ENCODE results near the gene AKAP7. TPM values are rescaled to one million over a fixed set of nuclear protein-coding genes. Genes with fewer than 3 reads are reported as not detected.

Gene AKAP7
- total and polyA plus RNA-seq, 7 experiments from 2014 or later = 6.5 to 21.1 (median 16.8) TPM

- Mint-ChIP-seq H3K9me3 (no peaks in the 10 kb centered on the region), H3K4me3 (no peak overlapping the region), H3K27me3 (no peaks in the 10 kb centered on the region), H3K4me1 (no peaks in the 10 kb centered on the region), H3K27ac (no peak overlapping the region), H3K36me3 (peaks cover 0 to 39% (median 13%) of the 10 kb centered on the region in 5 donors)
- no peaks in the 10 kb centered on the region for H3K4me1 ChIP-seq (ENCODE audit: control insufficient read depth in 2 of 2, insufficient read depth in 2 of 2, low read length in 2 of 2)
- intact Hi-C loops (cut with micrococcal nuclease) = no loop called here
- H3K4me3 ChIP-seq (ENCODE audit: low read length) = no peak overlapping the region
- no peak for ATAC-seq
- H3K36me3 ChIP-seq (ENCODE audit: control insufficient read depth in 2 of 3, insufficient read depth in 3 of 3, low read length in 3 of 3) = peaks cover 0 to 5% (median 0%) of the 10 kb centered on the region in 3 experiments
- no peaks in the 10 kb centered on the region for H3K27me3 ChIP-seq (ENCODE audit: control insufficient read depth in 2 of 2, insufficient read depth in 2 of 2, low read length in 2 of 2)
- DNase-seq = no peak
- no peak overlapping the region for H3K27ac ChIP-seq (ENCODE audit: low read depth, low read length)
- no peaks in the 10 kb centered on the region for H3K9me3 ChIP-seq (ENCODE audit: control insufficient read depth in 2 of 3, low read length in 3 of 3)
- ChIA-PET POLR2A (interaction anchor here (1.2 kb wide), 1 partner anchor 14 kb away, joined by 3 read pairs; no protein-coding TSS in a partner anchor), CTCF (no interaction called here)
These were observed 28.6 kb downstream of the AKAP7 start for GRCh38 chr6:131163886-131164285.

GRCh38 chr6:131164506-131164905, 29.2 kb downstream of the AKAP7 start:
- H3K27me3 Mint-ChIP-seq = no peaks in the 10 kb centered on the region
- H3K4me1 Mint-ChIP-seq = no peaks in the 10 kb centered on the region
- Histone ChIP-seq H3K4me1 (ENCODE audit: control insufficient read depth in 2 of 2, insufficient read depth in 2 of 2, low read length in 2 of 2) (no peaks in the 10 kb centered on the region), H3K9me3 (ENCODE audit: control insufficient read depth in 2 of 3, low read length in 3 of 3) (no peaks in the 10 kb centered on the region), H3K27me3 (ENCODE audit: control insufficient read depth in 2 of 2, insufficient read depth in 2 of 2, low read length in 2 of 2) (no peaks in the 10 kb centered on the region), H3K4me3 (ENCODE audit: low read length) (no peak overlapping the region), H3K36me3 (ENCODE audit: control insufficient read depth in 2 of 3, insufficient read depth in 3 of 3, low read length in 3 of 3) (peaks cover 0 to 5% (median 0%) of the 10 kb centered on the region in 3 experiments), H3K27ac (ENCODE audit: low read depth, low read length) (no peak overlapping the region)
- intact Hi-C loops (cut with micrococcal nuclease) = no loop called here
- DNase-seq (no peak), ATAC-seq (no peak)
- POLR2A ChIA-PET = interaction anchor here (0.8 kb wide), 1 partner anchor 35 kb away, joined by 4 read pairs; no protein-coding TSS in a partner anchor
- CTCF ChIA-PET = interaction anchor here (0.7 kb wide), 1 partner anchor 34 kb away, joined by 3 read pairs; no protein-coding TSS in a partner anchor
- H3K9me3 Mint-ChIP-seq = no peaks in the 10 kb centered on the region
- H3K27ac Mint-ChIP-seq = no peak overlapping the region
- H3K4me3 Mint-ChIP-seq = no peak overlapping the region
- H3K36me3 Mint-ChIP-seq = peaks cover 2 to 42% (median 19%) of the 10 kb centered on the region in 5 donors

GRCh38 chr6:131167773-131168172, 32.5 kb downstream of the AKAP7 start:
- ATAC-seq (no peak), DNase-seq (no peak)
- H3K4me1 ChIP-seq (ENCODE audit: control insufficient read depth in 2 of 2, insufficient read depth in 2 of 2, low read length in 2 of 2) = no peaks in the 10 kb centered on the region
- H3K9me3 ChIP-seq (ENCODE audit: control insufficient read depth in 2 of 3, low read length in 3 of 3) = no peaks in the 10 kb centered on the region
- Mint-ChIP-seq H3K27me3 (no peaks in the 10 kb centered on the region), H3K27ac (no peak overlapping the region), H3K36me3 (peaks cover 2 to 42% (median 25%) of the 10 kb centered on the region in 5 donors), H3K9me3 (no peaks in the 10 kb centered on the region), H3K4me1 (no peaks in the 10 kb centered on the region), H3K4me3 (no peak overlapping the region)
- intact Hi-C loops (cut with micrococcal nuclease) = loop anchor here in 1 of 2 donors (1.0 kb wide), 1 partner anchor 282 kb away; no protein-coding TSS in a partner anchor
- no peak overlapping the region for H3K27ac ChIP-seq (ENCODE audit: low read depth, low read length)
- POLR2A ChIA-PET = no interaction called here
- H3K4me3 ChIP-seq (ENCODE audit: low read length) = no peak overlapping the region
- CTCF ChIA-PET = no interaction called here
- peaks cover 0 to 5% (median 0%) of the 10 kb centered on the region in 3 experiments for H3K36me3 ChIP-seq (ENCODE audit: control insufficient read depth in 2 of 3, insufficient read depth in 3 of 3, low read length in 3 of 3)
- H3K27me3 ChIP-seq (ENCODE audit: control insufficient read depth in 2 of 2, insufficient read depth in 2 of 2, low read length in 2 of 2) = no peaks in the 10 kb centered on the region

- Mint-ChIP-seq H3K27me3 (no peaks in the 10 kb centered on the region), H3K27ac (no peak overlapping the region), H3K9me3 (no peaks in the 10 kb centered on the region), H3K4me1 (no peaks in the 10 kb centered on the region), H3K4me3 (no peak overlapping the region), H3K36me3 (peaks cover 2 to 30% (median 25%) of the 10 kb centered on the region in 5 donors)
- Histone ChIP-seq H3K36me3 (ENCODE audit: control insufficient read depth in 2 of 3, insufficient read depth in 3 of 3, low read length in 3 of 3) (peaks cover 0 to 5% (median 0%) of the 10 kb centered on the region in 3 experiments), H3K4me1 (ENCODE audit: control insufficient read depth in 2 of 2, insufficient read depth in 2 of 2, low read length in 2 of 2) (no peaks in the 10 kb centered on the region), H3K27ac (ENCODE audit: low read depth, low read length) (no peak overlapping the region), H3K9me3 (ENCODE audit: control insufficient read depth in 2 of 3, low read length in 3 of 3) (no peaks in the 10 kb centered on the region), H3K27me3 (ENCODE audit: control insufficient read depth in 2 of 2, insufficient read depth in 2 of 2, low read length in 2 of 2) (no peaks in the 10 kb centered on the region), H3K4me3 (ENCODE audit: low read length) (no peak overlapping the region)
- no peak for DNase-seq
- intact Hi-C loops (cut with micrococcal nuclease) = no loop called here
- no peak for ATAC-seq
- ChIA-PET POLR2A (no interaction called here), CTCF (no interaction called here)
These were observed 34.3 kb downstream of the AKAP7 start for GRCh38 chr6:131169613-131170012.

GRCh38 chr6:131172222-131172621, 37.0 kb downstream of the AKAP7 start:
- Histone ChIP-seq H3K27me3 (ENCODE audit: control insufficient read depth in 2 of 2, insufficient read depth in 2 of 2, low read length in 2 of 2) (no peaks in the 10 kb centered on the region), H3K4me3 (ENCODE audit: low read length) (no peak overlapping the region), H3K4me1 (ENCODE audit: control insufficient read depth in 2 of 2, insufficient read depth in 2 of 2, low read length in 2 of 2) (no peaks in the 10 kb centered on the region), H3K9me3 (ENCODE audit: control insufficient read depth in 2 of 3, low read length in 3 of 3) (no peaks in the 10 kb centered on the region), H3K27ac (ENCODE audit: low read depth, low read length) (no peak overlapping the region), H3K36me3 (ENCODE audit: control insufficient read depth in 2 of 3, insufficient read depth in 3 of 3, low read length in 3 of 3) (no peaks in the 10 kb centered on the region)
- intact Hi-C loops (cut with micrococcal nuclease) = no loop called here
- ChIA-PET CTCF (no interaction called here), POLR2A (no interaction called here)
- peak overlapping the region in 1 of 9 donors; percentile 13 for H3K27ac Mint-ChIP-seq
- no peaks in the 10 kb centered on the region for H3K9me3 Mint-ChIP-seq
- no peak overlapping the region for H3K4me3 Mint-ChIP-seq
- no peaks in the 10 kb centered on the region for H3K4me1 Mint-ChIP-seq
- DNase-seq (no peak), ATAC-seq (no peak)
- no peaks in the 10 kb centered on the region for H3K27me3 Mint-ChIP-seq
- H3K36me3 Mint-ChIP-seq = peaks cover 2 to 32% (median 13%) of the 10 kb centered on the region in 5 donors

GRCh38 chr6:131173680-131174079, 38.4 kb downstream of the AKAP7 start:
- Histone ChIP-seq H3K9me3 (ENCODE audit: control insufficient read depth in 2 of 3, low read length in 3 of 3) (no peaks in the 10 kb centered on the region), H3K27me3 (ENCODE audit: control insufficient read depth in 2 of 2, insufficient read depth in 2 of 2, low read length in 2 of 2) (no peaks in the 10 kb centered on the region), H3K4me1 (ENCODE audit: control insufficient read depth in 2 of 2, insufficient read depth in 2 of 2, low read length in 2 of 2) (no peaks in the 10 kb centered on the region), H3K36me3 (ENCODE audit: control insufficient read depth in 2 of 3, insufficient read depth in 3 of 3, low read length in 3 of 3) (peaks cover 0 to 5% (median 0%) of the 10 kb centered on the region in 3 experiments), H3K4me3 (ENCODE audit: low read length) (no peak overlapping the region), H3K27ac (ENCODE audit: low read depth, low read length) (no peak overlapping the region)
- CTCF ChIA-PET = no interaction called here
- Mint-ChIP-seq H3K27ac (no peak overlapping the region), H3K4me1 (no peaks in the 10 kb centered on the region), H3K4me3 (no peak overlapping the region), H3K27me3 (no peaks in the 10 kb centered on the region), H3K9me3 (no peaks in the 10 kb centered on the region), H3K36me3 (peaks cover 2 to 37% (median 14%) of the 10 kb centered on the region in 5 donors)
- ATAC-seq = no peak
- intact Hi-C loops (cut with micrococcal nuclease) = no loop called here
- POLR2A ChIA-PET = no interaction called here
- no peak for DNase-seq

- Histone ChIP-seq H3K27ac (ENCODE audit: low read depth, low read length) (no peak overlapping the region), H3K9me3 (ENCODE audit: control insufficient read depth in 2 of 3, low read length in 3 of 3) (no peaks in the 10 kb centered on the region), H3K4me1 (ENCODE audit: control insufficient read depth in 2 of 2, insufficient read depth in 2 of 2, low read length in 2 of 2) (no peaks in the 10 kb centered on the region), H3K4me3 (ENCODE audit: low read length) (no peak overlapping the region), H3K27me3 (ENCODE audit: control insufficient read depth in 2 of 2, insufficient read depth in 2 of 2, low read length in 2 of 2) (no peaks in the 10 kb centered on the region), H3K36me3 (ENCODE audit: control insufficient read depth in 2 of 3, insufficient read depth in 3 of 3, low read length in 3 of 3) (peaks cover 0 to 5% (median 0%) of the 10 kb centered on the region in 3 experiments)
- Mint-ChIP-seq H3K4me1 (peaks cover 0 to 6% (median 0%) of the 10 kb centered on the region in 7 donors), H3K9me3 (no peaks in the 10 kb centered on the region), H3K4me3 (no peak overlapping the region), H3K27me3 (no peaks in the 10 kb centered on the region), H3K27ac (peak overlapping the region in 1 of 9 donors; percentile 7), H3K36me3 (peaks cover 0 to 36% (median 11%) of the 10 kb centered on the region in 5 donors)
- CTCF ChIA-PET = interaction anchor here (1.4 to 3.3 kb wide), 2 partner anchors 291 to 358 kb away, joined by 3 to 9 read pairs; no protein-coding TSS in a partner anchor
- POLR2A ChIA-PET = interaction anchor here (1.2 kb wide), 1 partner anchor 453 kb away, joined by 3 read pairs; the partner anchor contains the start of gene MED23
- DNase-seq (no peak), ATAC-seq (no peak)
- intact Hi-C loops (cut with micrococcal nuclease) = no loop called here
These were observed 40.3 kb downstream of the AKAP7 start for GRCh38 chr6:131175564-131175963.
